Measurements from ENCODE around the gene ATP6V0E1. TPM values are rescaled to one million over a fixed set of nuclear protein-coding genes. Genes with fewer than 3 reads are reported as not detected.

Gene ATP6V0E1
- total RNA-seq, 4 donors from 2014 or later: 159 to 342 (median 193) TPM

DNA sequence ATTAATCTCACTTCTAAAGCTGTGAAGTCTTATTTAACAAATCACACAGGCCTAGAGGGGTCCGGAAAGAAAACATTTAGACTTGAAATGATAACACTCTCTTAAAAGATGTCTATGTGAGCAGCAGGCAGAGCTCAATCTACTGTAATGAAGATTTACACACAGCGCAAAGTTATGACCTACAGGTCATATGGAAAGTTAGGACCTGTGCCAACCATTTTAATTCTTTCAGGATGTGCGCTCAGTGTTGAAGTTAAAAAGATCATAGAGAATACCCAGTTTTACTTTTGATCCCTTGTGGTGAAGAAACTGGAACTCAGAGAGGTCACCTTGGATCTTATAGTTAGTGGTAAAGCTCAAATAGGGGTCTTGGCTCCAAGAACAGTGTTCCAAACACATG, 69.5 kb downstream of the ATP6V0E1 start:
- TF ChIP-seq, protein P1, sequence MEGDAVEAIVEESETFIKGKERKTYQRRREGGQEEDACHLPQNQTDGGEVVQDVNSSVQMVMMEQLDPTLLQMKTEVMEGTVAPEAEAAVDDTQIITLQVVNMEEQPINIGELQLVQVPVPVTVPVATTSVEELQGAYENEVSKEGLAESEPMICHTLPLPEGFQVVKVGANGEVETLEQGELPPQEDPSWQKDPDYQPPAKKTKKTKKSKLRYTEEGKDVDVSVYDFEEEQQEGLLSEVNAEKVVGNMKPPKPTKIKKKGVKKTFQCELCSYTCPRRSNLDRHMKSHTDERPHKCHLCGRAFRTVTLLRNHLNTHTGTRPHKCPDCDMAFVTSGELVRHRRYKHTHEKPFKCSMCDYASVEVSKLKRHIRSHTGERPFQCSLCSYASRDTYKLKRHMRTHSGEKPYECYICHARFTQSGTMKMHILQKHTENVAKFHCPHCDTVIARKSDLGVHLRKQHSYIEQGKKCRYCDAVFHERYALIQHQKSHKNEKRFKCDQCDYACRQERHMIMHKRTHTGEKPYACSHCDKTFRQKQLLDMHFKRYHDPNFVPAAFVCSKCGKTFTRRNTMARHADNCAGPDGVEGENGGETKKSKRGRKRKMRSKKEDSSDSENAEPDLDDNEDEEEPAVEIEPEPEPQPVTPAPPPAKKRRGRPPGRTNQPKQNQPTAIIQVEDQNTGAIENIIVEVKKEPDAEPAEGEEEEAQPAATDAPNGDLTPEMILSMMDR (IDR thresholded peaks at IDR 0.05; ENCODE audit: low read depth): no peak

GRCh38 chr5:173055042-173055721, 71.6 kb downstream of the ATP6V0E1 start:
- TF ChIP-seq, protein P1 (IDR thresholded peaks at IDR 0.05; ENCODE audit: low read depth): no peak

GRCh38 chr5:173055722-173055982, 72.1 kb downstream of the ATP6V0E1 start:
- TF ChIP-seq, protein P1 (IDR thresholded peaks at IDR 0.05; ENCODE audit: low read depth): no peak

GRCh38 chr5:173055983-173056782, 72.6 kb downstream of the ATP6V0E1 start, which contains the start of gene CREBRF:
TSS of gene CREBRF (plus strand) at chr5:173056352. CDS start at chr5:173080776, 24,424 bp downstream.
- TF ChIP-seq, protein P1 (IDR thresholded peaks at IDR 0.05; ENCODE audit: low read depth): no peak

- TF ChIP-seq, protein P1 (IDR thresholded peaks at IDR 0.05; ENCODE audit: low read depth): no peak
These were observed 73.2 kb downstream of the ATP6V0E1 start for GRCh38 chr5:173056783-173057061.

DNA sequence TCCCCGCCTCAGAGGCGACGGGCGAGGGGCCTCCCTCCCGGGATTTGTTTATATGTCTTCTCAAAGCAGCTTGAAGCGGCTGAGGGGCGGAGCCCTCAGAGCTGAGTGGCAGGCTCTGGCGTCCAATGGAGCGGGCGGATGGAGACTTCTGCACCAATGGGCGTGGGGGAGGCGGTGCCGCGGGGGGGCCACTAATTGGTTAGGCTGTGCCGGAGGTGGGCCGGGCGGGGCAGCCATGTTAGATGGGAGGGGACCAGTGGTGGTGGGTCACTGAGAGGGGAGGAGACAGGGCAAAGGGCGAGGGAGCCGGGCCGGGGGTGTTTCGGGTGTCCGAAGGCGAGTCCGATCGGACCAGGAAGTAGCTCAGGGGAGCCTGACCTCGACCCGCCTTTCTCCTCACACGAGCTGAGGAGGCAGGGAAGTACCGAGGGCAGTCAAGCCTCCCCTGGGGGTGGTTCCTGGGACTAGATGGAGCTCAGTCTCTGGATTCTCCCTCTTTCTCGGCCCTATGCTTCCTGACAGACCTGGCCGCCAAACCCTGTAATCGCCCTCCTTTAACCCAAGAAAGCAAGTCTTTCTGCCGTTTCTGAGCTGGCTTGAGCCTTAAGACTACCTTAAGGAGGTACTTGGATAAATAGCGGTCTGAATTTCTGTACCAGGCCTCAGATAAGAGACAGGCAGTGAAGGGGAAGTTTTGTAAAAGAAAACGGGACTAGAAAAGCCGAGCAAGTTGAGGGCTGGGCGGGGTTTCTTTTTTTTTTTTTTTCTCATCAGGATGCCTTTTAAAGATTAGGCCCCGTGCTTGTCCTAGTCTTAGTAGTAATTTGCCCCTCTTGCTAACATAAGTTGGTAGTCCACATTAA, 73.7 kb downstream of the ATP6V0E1 start:
- TF ChIP-seq, protein P1 (IDR thresholded peaks at IDR 0.05; ENCODE audit: low read depth): no peak

DNA sequence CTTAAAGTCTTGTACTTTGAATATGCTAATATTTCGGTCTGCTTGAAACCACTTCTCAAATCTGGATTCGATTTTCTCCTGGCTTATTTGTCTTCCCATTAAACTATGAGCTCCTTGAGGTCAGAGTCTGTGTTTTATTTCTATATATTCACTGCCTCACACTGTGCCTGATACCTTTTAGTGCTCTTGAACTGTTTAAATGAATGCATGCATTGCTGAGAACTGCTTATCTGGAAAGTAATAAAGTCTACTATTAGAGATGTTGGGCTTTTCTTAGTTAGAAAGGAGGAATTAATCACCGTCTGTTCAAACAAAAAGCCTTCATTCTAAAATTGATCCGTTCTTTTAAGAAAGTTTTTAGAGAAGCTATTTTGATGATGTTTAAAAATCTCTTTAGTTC, 78.6 kb downstream of the ATP6V0E1 start:
- TF ChIP-seq, protein P1 (IDR thresholded peaks at IDR 0.05; ENCODE audit: low read depth): no peak
